Sigmoid colon (tissue), 4 donors: Measurements from ENCODE around the gene ELMOD3.

Experiments used
- CTCF ChIP-seq, 4 experiments: fragments of 450-650 bp in 3 of 4; fragments of 200-600 bp in 1 of 4; IDR thresholded peaks; one replicate each; pipeline ENCODE4 v1.5.1; 2016 to 2019; ENCODE audit warnings: antibody characterized with exemption in 4 of 4, mild to moderate bottlenecking in 3 of 4, moderate library complexity in 2 of 4
- POLR2A ChIP-seq, 2 donors: fragments of 450-650 bp; IDR thresholded peaks; one replicate each; pipeline ENCODE4 v1.6.1; 2016; ENCODE audit warnings: antibody characterized with exemption in 2 of 2, mild to moderate bottlenecking in 2 of 2, moderate library complexity in 2 of 2
- POLR2AphosphoS5 ChIP-seq, 4 donors: sonication (generic); formaldehyde crosslinking; IDR thresholded peaks; one replicate each; pipeline ENCODE4 v1.6.1; 2017; ENCODE audit warnings: antibody characterized with exemption in 4 of 4

- TF ChIP-seq CTCF (IDR thresholded peaks at IDR 0.05) (no peak), POLR2A (IDR thresholded peaks at IDR 0.05) (no peak), POLR2AphosphoS5 (IDR thresholded peaks at IDR 0.05) (no peak)
These were observed 46.9 kb downstream of the ELMOD3 start for GRCh38 chr2:85401464-85401805.
